Suprapubic skin (tissue), 4 donors: Measurements from ENCODE around the gene DSTYK.

Experiments used
- CTCF ChIP-seq, 2 donors: fragments of 200-600 bp in 1 of 2; fragments of 450-650 bp in 1 of 2; sonication (generic) in 1 of 2; IDR thresholded peaks; one replicate each; pipeline ENCODE4 v1.5.1; 2016 to 2019; ENCODE audit warnings: antibody characterized with exemption in 2 of 2, mild to moderate bottlenecking in 1 of 2, moderate library complexity in 1 of 2
- POLR2A ChIP-seq, 2 donors: fragments of 450-650 bp; IDR thresholded peaks; one replicate each; pipeline ENCODE4 v1.6.1; 2017; ENCODE audit warnings: antibody characterized with exemption in 2 of 2, mild to moderate bottlenecking in 2 of 2, moderate library complexity in 2 of 2
- POLR2AphosphoS5 ChIP-seq, 3 donors: sonication (generic); formaldehyde crosslinking; IDR thresholded peaks; one replicate each; pipeline ENCODE4 v1.6.1; 2017; ENCODE audit warnings: antibody characterized with exemption in 3 of 3

GRCh38 chr1:205259324-205259832 lies 47.9 kb upstream of the DSTYK start:
- no peak for TF ChIP-seq POLR2AphosphoS5 (IDR thresholded peaks at IDR 0.05)
- TF ChIP-seq CTCF (IDR thresholded peaks at IDR 0.05): no peak
- TF ChIP-seq POLR2A (IDR thresholded peaks at IDR 0.05): no peak
